HuH-7 (cell line): ENCODE measurements around the gene CEACAM21.
"Not testable (repeated sequence)": the region's sequence is repeated elsewhere in the genome, so short reads cannot be mapped to it uniquely, and the experiment has no call there.

ENCODE experiments used
- DNase-seq: peaks from one replicate; pipeline ENCODE4 v3.0.0; 2011; ENCODE audit warnings: low spot score

Gene CEACAM21

GRCh38 chr19:41549884-41550283 lies 26.1 kb upstream of the CEACAM21 start:
- no peak for DNase-seq

- no peak for DNase-seq
These were observed 24.8 kb upstream of the CEACAM21 start for GRCh38 chr19:41551212-41551610.

GRCh38 chr19:41551711-41552110 lies 24.3 kb upstream of the CEACAM21 start:
- no peak for DNase-seq

- no peak for DNase-seq
These were observed 23.4 kb upstream of the CEACAM21 start for GRCh38 chr19:41552558-41552957.

- no peak for DNase-seq
These were observed 22.2 kb upstream of the CEACAM21 start for GRCh38 chr19:41553804-41554203.

GRCh38 chr19:41554907-41555306 lies 21.1 kb upstream of the CEACAM21 start:
- no peak for DNase-seq

GRCh38 chr19:41555748-41556147 lies 20.2 kb upstream of the CEACAM21 start:
- no peak for DNase-seq

- no peak for DNase-seq
These were observed 12.0 kb upstream of the CEACAM21 start for GRCh38 chr19:41563854-41564514.

- DNase-seq = no peak
These were observed 11.2 kb upstream of the CEACAM21 start for GRCh38 chr19:41564515-41565378.

GRCh38 chr19:41565379-41565720 lies 10.6 kb upstream of the CEACAM21 start:
- DNase-seq = no peak

- no peak for DNase-seq
These were observed 10.0 kb upstream of the CEACAM21 start for GRCh38 chr19:41566001-41566400.

GRCh38 chr19:41569481-41570150 lies 6.3 kb upstream of the CEACAM21 start:
- DNase-seq = no peak

GRCh38 chr19:41570179-41570578 lies 5.8 kb upstream of the CEACAM21 start:
- DNase-seq = no peak

GRCh38 chr19:41570639-41571112 lies 5.3 kb upstream of the CEACAM21 start:
- peak; percentile 86 for DNase-seq

GRCh38 chr19:41577144-41577830 lies 1.3 kb downstream of the CEACAM21 start:
- DNase-seq = no peak

- no peak for DNase-seq
These were observed 1.9 kb downstream of the CEACAM21 start for GRCh38 chr19:41577833-41578232.

- no peak for DNase-seq
These were observed 2.9 kb downstream of the CEACAM21 start for GRCh38 chr19:41578886-41579285.

GRCh38 chr19:41581068-41581467 lies 5.1 kb downstream of the CEACAM21 start:
- not testable (repeated sequence) for DNase-seq

GRCh38 chr19:41582577-41583182 lies 6.7 kb downstream of the CEACAM21 start:
- DNase-seq = not testable (repeated sequence)

GRCh38 chr19:41584260-41584810 lies 8.4 kb downstream of the CEACAM21 start:
- no peak for DNase-seq

- DNase-seq = no peak
These were observed 9.0 kb downstream of the CEACAM21 start for GRCh38 chr19:41584931-41585330.
